Endometrial microvascular endothelial cells (primary cell): ENCODE measurements around the gene C6orf89. TPM values are rescaled to one million over a fixed set of nuclear protein-coding genes. Genes with fewer than 3 reads are reported as not detected.
"Not testable (repeated sequence)": the region's sequence is repeated elsewhere in the genome, so short reads cannot be mapped to it uniquely, and the experiment has no call there.

Source experiments
- in situ Hi-C: cut with HindIII; loops from 2 replicates; pipeline ENCODE4 v1.10.0; 2017; ENCODE audit warnings: low sequenced_read_pairs, low pct_unique_long_range_greater_than_20kb; ENCODE audit errors: inconsistent ontology term
- total RNA-seq: library from RNA; depleted of rRNA; stranded (reverse); fragments of >200 nt; gene quantifications from one replicate; pipeline ENCODE4 v1.2.3, GENCODE V29; 2015; ENCODE audit errors: inconsistent ontology term

C6orf89 gene
- total RNA-seq, 1 donor from 2014 or later = 49.9 TPM

GRCh38 chr6:36936824-36937223 lies 51.1 kb downstream of the C6orf89 start:
- in situ Hi-C loops = no loop called here

GRCh38 chr6:36937896-36938295 lies 52.1 kb downstream of the C6orf89 start:
- in situ Hi-C loops = no loop called here

- in situ Hi-C loops = no loop called here
Measured at GRCh38 chr6:36938536-36938935, 52.8 kb downstream of the C6orf89 start.

GRCh38 chr6:36939005-36939404 lies 53.3 kb downstream of the C6orf89 start:
- in situ Hi-C loops = not testable (repeated sequence)

- in situ Hi-C loops = no loop called here
Measured at GRCh38 chr6:36940027-36940426, 54.3 kb downstream of the C6orf89 start.

GRCh38 chr6:36941561-36941960 lies 55.8 kb downstream of the C6orf89 start:
- in situ Hi-C loops = not testable (repeated sequence)

GRCh38 chr6:36942329-36942728 lies 56.6 kb downstream of the C6orf89 start:
- in situ Hi-C loops = not testable (repeated sequence)

- in situ Hi-C loops = no loop called here
Measured at GRCh38 chr6:36944650-36945049, 58.9 kb downstream of the C6orf89 start.

- in situ Hi-C loops = no loop called here
Measured at GRCh38 chr6:36945301-36945700, 59.5 kb downstream of the C6orf89 start.

GRCh38 chr6:36946526-36946925 lies 60.8 kb downstream of the C6orf89 start:
- in situ Hi-C loops = no loop called here

- in situ Hi-C loops = no loop called here
Measured at GRCh38 chr6:36947570-36948351, 62.0 kb downstream of the C6orf89 start.

- in situ Hi-C loops = not testable (repeated sequence)
Measured at GRCh38 chr6:36949076-36949475, 63.3 kb downstream of the C6orf89 start.

GRCh38 chr6:36949636-36950035 lies 63.9 kb downstream of the C6orf89 start:
- in situ Hi-C loops = no loop called here

GRCh38 chr6:36953931-36954261 lies 68.1 kb downstream of the C6orf89 start:
- in situ Hi-C loops = no loop called here

GRCh38 chr6:36954262-36954931 lies 68.6 kb downstream of the C6orf89 start, which contains the start of gene PI16:
Gene PI16, plus strand, starts transcription at chr6:36954738. Its CDS starts 23 bp downstream, at chr6:36954761.
- in situ Hi-C loops = no loop called here

- in situ Hi-C loops = no loop called here
Measured at GRCh38 chr6:36955136-36955535, 69.4 kb downstream of the C6orf89 start.

- in situ Hi-C loops = no loop called here
Measured at GRCh38 chr6:36955671-36956445, 70.1 kb downstream of the C6orf89 start.

GRCh38 chr6:36956446-36956820 lies 70.7 kb downstream of the C6orf89 start:
- in situ Hi-C loops = no loop called here

- in situ Hi-C loops = no loop called here
Measured at GRCh38 chr6:36957773-36958271, 72.1 kb downstream of the C6orf89 start.
